ENCODE results near the gene ABCA13.
A peak's percentile ranks its signal among the peaks of the same experiment; 100 is the strongest.
"Not testable (repeated sequence)": the region's sequence is repeated elsewhere in the genome, so short reads cannot be mapped to it uniquely, and the experiment has no call there.

ABCA13 gene, protein sequence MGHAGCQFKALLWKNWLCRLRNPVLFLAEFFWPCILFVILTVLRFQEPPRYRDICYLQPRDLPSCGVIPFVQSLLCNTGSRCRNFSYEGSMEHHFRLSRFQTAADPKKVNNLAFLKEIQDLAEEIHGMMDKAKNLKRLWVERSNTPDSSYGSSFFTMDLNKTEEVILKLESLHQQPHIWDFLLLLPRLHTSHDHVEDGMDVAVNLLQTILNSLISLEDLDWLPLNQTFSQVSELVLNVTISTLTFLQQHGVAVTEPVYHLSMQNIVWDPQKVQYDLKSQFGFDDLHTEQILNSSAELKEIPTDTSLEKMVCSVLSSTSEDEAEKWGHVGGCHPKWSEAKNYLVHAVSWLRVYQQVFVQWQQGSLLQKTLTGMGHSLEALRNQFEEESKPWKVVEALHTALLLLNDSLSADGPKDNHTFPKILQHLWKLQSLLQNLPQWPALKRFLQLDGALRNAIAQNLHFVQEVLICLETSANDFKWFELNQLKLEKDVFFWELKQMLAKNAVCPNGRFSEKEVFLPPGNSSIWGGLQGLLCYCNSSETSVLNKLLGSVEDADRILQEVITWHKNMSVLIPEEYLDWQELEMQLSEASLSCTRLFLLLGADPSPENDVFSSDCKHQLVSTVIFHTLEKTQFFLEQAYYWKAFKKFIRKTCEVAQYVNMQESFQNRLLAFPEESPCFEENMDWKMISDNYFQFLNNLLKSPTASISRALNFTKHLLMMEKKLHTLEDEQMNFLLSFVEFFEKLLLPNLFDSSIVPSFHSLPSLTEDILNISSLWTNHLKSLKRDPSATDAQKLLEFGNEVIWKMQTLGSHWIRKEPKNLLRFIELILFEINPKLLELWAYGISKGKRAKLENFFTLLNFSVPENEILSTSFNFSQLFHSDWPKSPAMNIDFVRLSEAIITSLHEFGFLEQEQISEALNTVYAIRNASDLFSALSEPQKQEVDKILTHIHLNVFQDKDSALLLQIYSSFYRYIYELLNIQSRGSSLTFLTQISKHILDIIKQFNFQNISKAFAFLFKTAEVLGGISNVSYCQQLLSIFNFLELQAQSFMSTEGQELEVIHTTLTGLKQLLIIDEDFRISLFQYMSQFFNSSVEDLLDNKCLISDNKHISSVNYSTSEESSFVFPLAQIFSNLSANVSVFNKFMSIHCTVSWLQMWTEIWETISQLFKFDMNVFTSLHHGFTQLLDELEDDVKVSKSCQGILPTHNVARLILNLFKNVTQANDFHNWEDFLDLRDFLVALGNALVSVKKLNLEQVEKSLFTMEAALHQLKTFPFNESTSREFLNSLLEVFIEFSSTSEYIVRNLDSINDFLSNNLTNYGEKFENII (N-terminal part only)

DNA sequence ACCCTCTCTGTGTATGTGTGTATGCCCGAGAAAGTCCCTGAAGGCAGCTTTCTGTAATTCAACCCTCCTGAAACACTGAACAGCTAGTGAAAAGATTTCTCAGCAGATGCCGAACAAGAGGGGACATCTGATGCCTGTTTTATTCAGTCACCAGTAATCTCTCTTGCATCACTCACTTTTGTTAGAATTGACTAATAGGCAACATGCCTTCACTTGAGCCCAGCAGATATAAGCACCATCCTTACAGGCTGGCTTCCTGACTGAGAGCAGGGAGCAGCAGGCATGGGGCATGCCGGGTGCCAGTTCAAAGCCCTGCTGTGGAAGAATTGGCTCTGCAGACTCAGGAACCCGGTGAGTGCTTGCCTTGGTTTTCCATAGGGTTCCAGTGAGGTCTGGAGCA is at the start of gene ABCA13:
ABCA13 (plus strand) TSS at position 257 of the 400 bp plus-strand sequence; CDS start at position 283, 26 bp downstream.
- DNase-seq, result peak; percentile 45

DNA sequence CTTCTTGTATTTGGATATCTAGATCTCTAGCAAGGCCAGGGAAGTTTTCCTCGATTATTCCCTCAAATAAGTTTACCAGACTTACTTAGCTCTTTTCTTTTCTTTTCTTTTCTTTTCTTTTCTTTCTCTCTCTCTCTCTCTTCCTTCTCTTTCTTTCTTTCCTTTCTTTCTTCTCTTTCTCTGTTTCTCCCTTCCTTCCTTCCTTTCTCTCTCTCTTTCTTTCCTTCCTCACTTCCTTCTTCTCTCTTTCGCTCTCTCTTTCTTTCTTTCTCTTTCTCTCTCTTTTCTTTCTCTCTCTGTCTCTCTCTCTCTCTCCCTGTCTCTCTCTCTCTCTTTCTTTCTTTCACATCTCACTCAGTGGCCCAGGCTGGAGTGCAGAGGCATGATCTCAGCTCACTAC is 45.2 kb upstream of the ABCA13 start:
- DNase-seq, result no peak

DNA sequence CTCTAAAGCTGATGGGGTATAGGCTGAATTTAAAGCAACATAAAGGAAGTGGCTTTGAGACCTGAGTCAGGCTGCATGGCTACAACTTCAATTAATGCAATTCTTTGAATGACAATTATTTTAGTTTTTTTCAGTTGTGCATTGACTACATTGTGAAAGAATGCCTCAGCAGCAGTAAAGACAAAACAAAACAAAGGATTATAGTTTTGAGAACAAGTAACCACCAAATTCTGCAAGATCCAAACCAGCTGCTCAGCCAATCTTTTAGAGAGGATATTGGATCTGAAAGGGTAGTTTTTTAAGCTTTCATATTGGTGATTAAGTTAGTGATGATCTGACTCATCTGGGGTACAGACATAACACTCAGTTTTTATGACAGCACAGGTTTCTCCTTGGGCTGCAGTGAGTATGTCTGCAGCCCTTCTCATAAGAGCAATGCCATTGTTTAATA is 40.6 kb upstream of the ABCA13 start:
- no peak for DNase-seq

DNA sequence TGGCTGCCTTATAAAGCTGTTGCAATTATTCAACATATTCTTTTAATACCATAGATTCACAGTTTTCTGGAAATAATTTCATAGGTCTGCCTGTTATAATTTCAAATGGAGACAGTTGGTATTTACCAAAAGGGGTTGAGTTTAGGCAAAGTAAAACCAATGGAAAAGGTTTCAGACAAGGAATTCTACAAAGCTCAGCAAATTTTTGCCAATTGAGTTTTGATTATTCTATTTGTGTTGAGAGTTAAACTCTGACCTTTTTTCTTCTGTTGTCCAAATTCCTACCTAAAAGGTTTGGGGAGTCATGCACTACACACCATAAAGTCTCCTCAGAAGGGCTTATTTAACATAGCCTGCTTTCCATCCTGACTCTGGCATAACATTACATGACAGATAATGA is 38.5 kb upstream of the ABCA13 start:
- DNase-seq, result no peak

DNA sequence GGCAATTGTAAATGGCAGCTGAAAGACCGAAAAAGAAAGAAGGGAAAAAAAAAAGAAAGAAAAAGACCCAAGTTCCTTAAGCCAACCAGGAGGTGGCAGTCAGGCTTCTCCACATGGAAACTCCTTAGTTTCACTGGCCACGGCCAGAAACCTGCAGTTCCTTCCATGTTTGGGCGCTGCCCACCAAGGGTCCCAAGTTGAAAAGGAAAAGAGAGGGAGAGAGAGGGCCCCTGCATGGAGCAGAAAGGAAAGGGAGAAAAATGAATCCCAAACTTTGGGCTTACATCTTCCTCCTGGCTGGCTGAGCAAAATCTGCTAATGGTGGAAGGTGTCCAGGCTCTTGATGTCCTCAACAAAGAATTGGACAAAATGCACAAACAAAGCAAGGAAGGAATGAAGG is 31.8 kb upstream of the ABCA13 start:
- no peak for DNase-seq

DNA sequence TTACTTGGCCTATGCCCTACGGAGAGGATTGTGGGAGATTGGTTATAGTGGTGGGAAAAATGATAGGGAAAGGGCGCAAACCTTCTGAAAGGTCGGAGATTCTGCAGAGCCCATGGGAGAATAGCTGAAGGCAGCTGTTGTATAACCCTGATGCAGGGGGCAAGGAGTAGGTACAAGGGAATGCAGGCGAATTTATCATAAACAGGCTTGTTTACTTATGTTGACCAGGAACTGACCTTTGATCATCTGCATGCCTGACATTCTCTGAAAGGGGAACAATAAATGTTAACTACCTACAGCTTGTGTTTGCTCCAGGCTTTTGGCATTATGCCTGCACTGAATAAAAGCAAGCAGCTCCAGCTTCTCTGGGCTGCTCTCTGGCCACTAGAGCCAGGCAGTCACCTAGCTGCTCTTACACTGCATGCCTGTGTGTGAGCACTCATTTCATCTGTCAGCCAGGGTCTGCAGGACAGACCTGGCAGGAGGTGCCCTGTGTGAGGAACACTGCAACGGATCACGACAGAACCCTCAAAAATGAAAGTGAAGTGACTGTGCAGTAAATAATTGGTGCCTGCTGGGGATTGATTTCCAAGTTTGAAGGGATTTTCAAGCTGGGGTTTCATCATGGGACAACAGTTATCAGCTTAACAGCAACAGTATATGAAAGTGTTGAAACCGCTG is 31.1 kb upstream of the ABCA13 start:
- DNase-seq, result no peak

DNA sequence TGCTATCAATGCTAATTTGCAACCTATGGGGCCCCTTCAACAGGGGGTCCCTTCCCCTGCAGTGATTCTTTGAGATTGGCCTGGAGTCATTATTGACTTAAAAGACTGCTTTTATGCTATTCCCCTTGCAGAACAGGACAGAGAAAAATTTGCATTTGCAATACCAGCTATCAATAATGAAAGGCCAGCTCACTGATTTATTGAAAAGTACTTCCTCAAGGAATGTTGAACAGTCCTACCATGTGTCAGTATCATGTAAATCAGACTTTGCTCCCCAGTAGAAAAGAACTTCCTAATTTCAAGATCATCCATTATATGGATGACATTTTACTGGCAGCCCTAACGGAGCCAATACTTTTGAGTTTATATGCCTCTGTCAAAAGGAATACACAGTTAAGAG is 29.7 kb upstream of the ABCA13 start:
- no peak for DNase-seq

DNA sequence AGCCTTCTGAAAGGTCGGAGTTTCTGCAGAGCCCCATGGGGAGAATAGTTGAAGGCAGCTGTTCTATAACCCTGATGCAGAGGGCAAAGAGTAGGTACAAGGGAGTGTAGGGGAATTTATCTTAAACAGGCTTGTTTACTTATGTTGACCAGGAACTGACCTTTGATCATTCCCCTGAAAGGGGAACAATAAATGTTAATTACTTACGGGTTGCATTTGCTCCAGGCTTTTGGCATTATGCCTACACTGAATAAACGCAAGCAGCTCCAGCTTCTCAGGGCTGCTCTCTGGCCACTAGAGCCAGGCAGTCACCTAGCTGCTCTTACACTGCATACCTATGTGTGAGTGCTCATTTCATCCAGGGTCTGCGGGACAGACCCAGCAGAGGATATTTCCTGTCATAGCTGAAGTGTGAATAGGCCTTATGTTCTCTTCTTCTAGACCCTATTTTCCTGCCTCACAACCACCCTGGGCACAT is 26.9 kb upstream of the ABCA13 start:
- no peak for DNase-seq

DNA sequence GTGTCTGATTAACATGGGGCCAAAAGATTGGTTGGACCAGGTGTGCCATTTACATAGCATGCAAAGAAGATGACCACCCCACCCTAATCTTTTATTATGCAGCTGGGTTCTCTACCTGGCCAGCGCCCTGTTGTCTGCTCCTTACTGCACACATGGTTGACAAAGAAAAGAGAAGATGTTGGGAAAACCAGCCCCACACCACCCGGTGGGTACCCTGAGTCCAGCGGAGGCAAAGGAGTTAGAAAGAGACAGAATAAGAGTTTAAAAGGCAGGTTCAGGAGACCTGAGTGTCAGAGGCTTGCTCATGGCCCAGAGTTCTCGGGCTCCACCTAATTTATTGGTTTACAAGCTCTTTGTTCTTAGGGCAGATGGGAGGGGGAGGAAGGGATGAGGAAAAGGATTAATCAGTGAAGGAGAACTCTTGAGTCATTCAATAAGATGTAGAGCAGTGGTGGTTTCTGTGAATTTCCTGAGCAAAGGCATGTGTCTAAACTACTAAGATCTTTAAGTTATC is 24.1 kb upstream of the ABCA13 start:
- no peak for DNase-seq

DNA sequence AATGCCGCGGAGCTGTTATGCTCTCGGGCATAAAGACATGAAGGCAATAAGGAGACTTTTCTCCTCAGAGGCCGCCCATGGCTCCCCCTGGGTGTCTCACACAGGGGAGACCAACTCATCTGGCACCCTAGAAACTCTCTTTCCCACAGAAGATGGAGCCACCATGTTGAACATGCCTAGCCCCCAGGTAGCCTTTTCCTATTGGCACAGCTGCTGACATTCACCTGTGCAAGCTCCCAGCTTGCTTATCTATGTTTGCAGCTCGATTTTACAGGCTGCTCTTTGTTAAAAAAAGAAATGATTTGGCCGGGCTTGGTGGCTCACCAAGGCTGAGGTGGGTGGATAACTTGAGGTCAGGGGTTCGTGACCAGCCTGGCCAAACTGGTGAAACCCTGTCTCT is 23.6 kb upstream of the ABCA13 start:
- not testable (repeated sequence) for DNase-seq

DNA sequence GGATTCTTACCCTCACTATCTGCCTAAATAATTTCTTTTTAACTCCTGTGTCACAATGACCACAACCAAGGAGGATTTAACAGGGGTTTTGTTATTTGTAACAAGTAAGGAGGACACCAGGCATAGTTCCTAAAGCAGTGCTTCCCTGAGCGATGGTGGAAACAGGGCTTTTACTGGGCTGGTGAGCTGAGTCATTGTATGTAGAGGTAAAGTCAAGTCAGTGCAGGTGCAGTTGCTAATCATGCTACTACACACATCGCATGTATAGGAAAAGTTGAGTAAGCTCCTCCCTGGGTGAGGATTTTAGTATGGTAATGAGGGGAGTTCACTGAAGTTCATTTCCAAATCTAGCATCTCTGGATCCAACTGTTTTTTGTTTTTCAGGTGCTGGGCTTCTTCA is 22.9 kb upstream of the ABCA13 start:
- DNase-seq, result no peak

DNA sequence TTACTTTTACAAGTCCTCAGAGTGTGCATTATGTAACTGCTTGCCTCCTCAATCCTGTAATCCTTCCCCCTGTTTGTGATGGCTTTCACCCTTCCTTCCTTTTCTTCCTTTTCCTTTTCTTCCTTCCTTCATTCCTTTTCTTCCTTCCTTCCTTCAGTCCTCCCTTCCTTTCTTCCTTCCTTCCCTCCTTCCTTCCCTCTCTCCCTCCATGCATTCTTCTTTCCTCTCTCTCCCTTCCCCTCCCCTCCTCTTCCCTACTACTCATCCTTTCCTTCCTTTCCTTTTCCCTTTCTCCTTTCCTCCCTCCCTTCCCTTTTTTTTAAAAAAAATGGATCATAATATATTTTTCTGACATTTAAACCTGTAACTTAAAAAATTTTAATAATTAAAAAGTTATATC is 22.2 kb upstream of the ABCA13 start:
- no peak for DNase-seq

DNA sequence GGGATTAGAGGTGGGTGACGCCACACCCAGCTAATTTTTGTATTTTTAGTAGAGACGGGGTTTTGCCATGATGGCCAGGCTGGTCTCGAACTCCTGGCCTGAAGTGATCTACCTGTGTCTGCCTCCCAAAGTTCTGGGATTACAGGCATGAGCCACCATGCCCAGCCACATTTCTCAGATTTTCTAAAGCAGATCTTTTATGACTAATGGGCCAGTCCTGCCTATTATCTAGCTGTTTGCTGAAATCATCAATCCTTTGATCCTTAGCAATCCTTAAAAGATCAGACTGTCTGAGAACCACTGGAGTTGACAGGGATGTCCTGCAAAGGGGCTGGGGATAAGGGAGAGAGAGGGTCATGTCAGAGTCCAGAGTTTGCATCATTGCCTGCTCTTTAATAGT is 21.2 kb upstream of the ABCA13 start:
- DNase-seq, result no peak

DNA sequence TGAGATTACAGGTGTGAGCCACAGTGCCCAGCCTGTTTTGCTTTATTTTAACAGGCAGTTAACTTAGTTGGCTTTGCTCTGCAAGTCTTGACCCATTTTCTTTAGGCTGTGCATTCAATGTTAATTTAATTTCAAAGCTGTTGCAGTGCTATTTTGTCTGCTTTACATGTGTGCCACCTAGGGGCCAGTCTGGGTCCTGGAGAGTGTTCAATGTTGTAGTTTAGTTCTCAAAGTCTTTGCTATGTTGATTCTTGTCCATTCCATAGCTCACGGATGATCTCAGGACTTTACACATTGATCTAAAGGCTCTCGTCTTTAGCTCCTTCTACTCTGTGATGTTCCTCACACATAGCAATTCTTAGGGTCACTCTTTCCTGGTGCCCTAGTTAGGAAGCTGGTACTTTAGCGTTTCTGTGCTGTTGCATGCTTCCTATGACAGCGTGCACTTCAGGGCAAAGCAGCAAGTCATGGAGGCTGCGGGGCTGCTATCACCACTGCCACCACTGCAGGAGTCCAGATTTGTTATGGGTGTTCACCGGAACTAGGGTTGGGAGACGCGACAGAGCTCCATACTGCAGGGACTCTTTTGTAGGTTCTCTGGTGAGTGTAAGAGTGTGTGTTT is 16.4 kb upstream of the ABCA13 start:
- DNase-seq, result no peak

DNA sequence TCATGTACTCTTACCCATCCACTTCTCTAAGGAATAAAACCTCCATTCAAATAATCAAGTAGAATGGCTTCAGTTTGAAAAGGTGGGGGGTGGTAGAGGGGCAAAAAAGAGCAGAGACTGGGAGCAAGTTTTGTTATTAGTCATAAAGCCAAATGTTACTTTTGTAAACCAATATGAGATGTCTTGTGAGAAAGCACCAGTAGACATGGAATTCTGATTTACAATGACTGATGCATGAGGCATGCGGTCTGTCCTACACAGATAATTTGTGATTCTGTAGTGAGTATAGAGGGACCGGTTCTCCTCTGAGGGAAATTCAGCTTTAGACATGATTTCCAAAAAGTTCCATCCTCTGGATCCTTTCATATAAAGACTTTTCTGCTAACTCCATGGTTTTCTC is 12.9 kb upstream of the ABCA13 start:
- no peak for DNase-seq

DNA sequence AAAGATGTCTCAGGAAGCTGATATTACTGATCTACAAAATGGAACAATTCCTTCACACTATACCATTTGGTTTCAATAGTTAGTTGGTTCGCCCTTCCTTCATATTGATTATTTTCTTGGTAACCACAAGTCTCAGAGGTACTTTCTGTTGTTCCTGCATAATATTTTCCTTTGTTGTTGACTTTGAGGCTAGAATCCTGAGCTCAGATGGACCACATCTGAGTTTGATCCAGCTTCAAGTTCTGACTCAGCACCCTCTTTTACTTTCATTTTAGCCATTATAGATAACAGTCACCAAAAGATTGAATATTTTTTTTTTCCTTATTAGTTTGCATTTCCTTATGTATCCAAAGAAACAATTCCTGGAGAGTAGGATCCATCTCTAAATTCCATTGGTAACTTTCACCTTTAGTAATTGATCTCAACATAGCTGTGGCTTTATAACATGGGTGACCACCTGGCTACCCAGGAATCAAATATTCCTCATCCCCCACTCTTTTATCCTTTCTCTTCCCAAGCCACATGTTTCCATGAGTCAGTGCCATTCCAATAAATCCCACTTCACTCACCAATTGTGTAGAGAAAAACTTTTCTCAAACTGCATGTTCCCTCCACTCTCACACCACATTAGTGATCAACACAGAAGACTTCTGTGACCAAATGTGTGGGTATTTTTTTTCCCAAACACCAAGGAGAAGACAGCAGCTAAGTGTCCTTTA is 9.7 kb upstream of the ABCA13 start:
- no peak for DNase-seq

DNA sequence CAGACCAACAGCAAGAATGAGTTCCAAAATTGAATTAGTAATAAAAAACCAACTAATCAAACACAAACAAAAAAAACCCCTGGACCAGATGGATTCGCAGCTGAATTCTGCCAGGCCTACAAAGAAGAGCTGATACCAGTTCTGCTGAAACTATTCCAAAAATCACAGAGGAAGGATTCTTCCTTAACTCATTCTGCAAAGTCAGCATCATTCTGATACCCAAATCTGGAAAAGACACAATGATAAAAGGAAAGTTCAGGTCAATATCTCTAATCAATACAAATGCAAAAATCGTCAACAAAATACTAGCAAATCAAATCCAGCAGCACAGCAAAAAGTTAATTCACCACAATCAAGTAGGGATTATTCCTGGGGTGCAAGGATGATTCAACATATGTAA is 6.1 kb upstream of the ABCA13 start:
- no peak for DNase-seq

DNA sequence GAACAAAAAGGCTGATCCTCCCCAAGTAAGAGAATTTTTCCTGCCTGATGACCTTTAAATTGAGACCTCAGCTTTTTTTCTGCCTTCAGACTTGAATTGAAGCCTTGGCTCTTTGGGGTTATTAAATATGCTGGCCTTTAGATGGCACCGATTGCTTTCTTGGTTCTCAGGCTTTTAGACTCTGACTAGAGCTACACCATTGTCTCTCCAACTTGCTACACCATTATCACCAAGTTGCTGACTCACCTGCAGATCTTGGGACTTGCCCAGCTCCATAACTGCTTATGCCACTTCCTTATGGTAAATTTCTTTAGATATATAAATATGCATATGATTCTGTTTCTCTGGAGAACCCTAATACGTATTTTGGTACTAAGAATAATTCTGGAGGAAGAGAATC is 3.1 kb upstream of the ABCA13 start:
- DNase-seq, result no peak

DNA sequence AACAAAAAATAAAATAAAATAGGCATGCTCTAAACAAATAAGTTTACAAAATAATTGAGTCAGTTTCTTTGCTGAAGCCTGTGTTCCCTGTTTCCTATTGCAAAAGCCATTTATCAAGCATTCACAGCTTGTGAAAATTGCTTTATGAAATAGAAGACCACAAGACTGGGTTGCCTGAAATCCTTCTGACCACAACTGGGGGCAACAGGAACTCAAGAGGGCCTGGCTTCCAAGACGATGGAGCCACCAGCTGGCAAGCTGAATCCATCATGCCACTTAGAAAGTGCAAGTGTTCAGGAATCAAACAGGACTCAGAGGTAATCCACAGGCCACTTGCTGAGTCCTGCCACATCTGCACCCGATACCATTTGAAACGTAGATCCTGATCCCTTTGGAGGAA is 752 bp upstream of the ABCA13 start:
- DNase-seq, result no peak

DNA sequence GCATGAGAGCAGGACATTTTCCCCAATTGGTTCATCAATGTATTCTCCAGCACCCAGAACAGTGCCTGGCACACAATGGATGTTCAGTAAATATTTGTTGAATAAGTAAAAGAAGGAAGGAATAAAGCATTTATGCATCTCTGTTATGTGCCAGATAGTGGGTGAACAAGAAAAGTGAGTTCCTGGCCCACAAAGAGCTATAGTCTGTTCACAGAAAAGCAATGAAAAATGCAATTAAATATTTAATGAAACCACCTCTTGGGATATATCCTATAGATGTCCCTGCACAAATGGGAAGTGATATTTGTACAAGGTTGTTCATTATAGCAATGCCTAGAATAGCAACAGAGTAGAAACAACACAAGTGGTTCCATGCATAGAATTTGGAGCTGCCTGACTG is 2.1 kb downstream of the ABCA13 start:
- DNase-seq, result no peak
